ENCODE data around the gene ARCN1.
"Not testable (repeated sequence)": the region's sequence is repeated elsewhere in the genome, so short reads cannot be mapped to it uniquely, and the experiment has no call there.

ARCN1 gene

GRCh38 chr11:118606844-118607228 lies 34.6 kb downstream of the ARCN1 start:
- no peak for DNase-seq

GRCh38 chr11:118607401-118608359 lies 35.5 kb downstream of the ARCN1 start, which contains the start of gene PHLDB1:
TSS of gene PHLDB1 (plus strand) at chr11:118607615. CDS start at chr11:118613837, 6,222 bp downstream.
- DNase-seq = peak; percentile 40

GRCh38 chr11:118608360-118609227 lies 36.4 kb downstream of the ARCN1 start:
- DNase-seq = peak; percentile 90

GRCh38 chr11:118609380-118610224 lies 37.4 kb downstream of the ARCN1 start:
- peak; percentile 33 for DNase-seq

- DNase-seq = no peak
Measured at GRCh38 chr11:118610225-118610772, 38.1 kb downstream of the ARCN1 start.

- peak; percentile 80 for DNase-seq
Measured at GRCh38 chr11:118610773-118611432, 38.7 kb downstream of the ARCN1 start.

GRCh38 chr11:118611433-118611795 lies 39.2 kb downstream of the ARCN1 start:
- DNase-seq = not testable (repeated sequence)

- DNase-seq = no peak
Measured at GRCh38 chr11:118612378-118612777, 40.2 kb downstream of the ARCN1 start.

GRCh38 chr11:118614511-118614910 lies 42.3 kb downstream of the ARCN1 start:
- DNase-seq = no peak

- no peak for DNase-seq
Measured at GRCh38 chr11:118615282-118615975, 43.2 kb downstream of the ARCN1 start.

- no peak for DNase-seq
Measured at GRCh38 chr11:118615976-118616371, 43.8 kb downstream of the ARCN1 start.

- DNase-seq = no peak
Measured at GRCh38 chr11:118618115-118618990, 46.1 kb downstream of the ARCN1 start.

GRCh38 chr11:118618991-118619375 lies 46.8 kb downstream of the ARCN1 start:
- no peak for DNase-seq

- no peak for DNase-seq
Measured at GRCh38 chr11:118619444-118620197, 47.4 kb downstream of the ARCN1 start.

- no peak for DNase-seq
Measured at GRCh38 chr11:118620529-118621070, 48.4 kb downstream of the ARCN1 start.

- DNase-seq = peak; percentile 12
Measured at GRCh38 chr11:118621071-118621783, 49.0 kb downstream of the ARCN1 start.

GRCh38 chr11:118621784-118622375 lies 49.7 kb downstream of the ARCN1 start:
- no peak for DNase-seq
